Measurements from ENCODE around the gene SLC8A1.

The SLC8A1 gene

GRCh38 chr2:40364151-40364874 is 87.6 kb downstream of the SLC8A1 start:
- TF ChIP-seq CTCF (IDR thresholded peaks at IDR 0.05; ENCODE audit: low read depth, low read length, missing control alignments): no peak
- peak overlapping the region; percentile 30 for H3K4me3 ChIP-seq (replicated peaks; ENCODE audit: low read depth, low read length)
- no peak for DNase-seq (ENCODE audit: extremely low read depth, low read depth)

- no peak overlapping the region for H3K4me3 ChIP-seq (replicated peaks; ENCODE audit: low read depth, low read length)
- no peak for DNase-seq (ENCODE audit: extremely low read depth, low read depth)
- no peak for TF ChIP-seq CTCF (IDR thresholded peaks at IDR 0.05; ENCODE audit: low read depth, low read length, missing control alignments)
Measured at GRCh38 chr2:40363631-40364030, 88.3 kb downstream of the SLC8A1 start.

GRCh38 chr2:40363231-40363630 is 88.7 kb downstream of the SLC8A1 start:
- no peak for DNase-seq (ENCODE audit: extremely low read depth, low read depth)
- H3K4me3 ChIP-seq (replicated peaks; ENCODE audit: low read depth, low read length): no peak overlapping the region
- TF ChIP-seq CTCF (IDR thresholded peaks at IDR 0.05; ENCODE audit: low read depth, low read length, missing control alignments): no peak

- no peak for DNase-seq (ENCODE audit: extremely low read depth, low read depth)
- no peak overlapping the region for H3K4me3 ChIP-seq (replicated peaks; ENCODE audit: low read depth, low read length)
- TF ChIP-seq CTCF (IDR thresholded peaks at IDR 0.05; ENCODE audit: low read depth, low read length, missing control alignments): no peak
Measured at GRCh38 chr2:40361478-40361877, 90.4 kb downstream of the SLC8A1 start.

- DNase-seq (ENCODE audit: extremely low read depth, low read depth): no peak
- no peak for TF ChIP-seq CTCF (IDR thresholded peaks at IDR 0.05; ENCODE audit: low read depth, low read length, missing control alignments)
Measured at GRCh38 chr2:40360652-40361051, 91.2 kb downstream of the SLC8A1 start.

GRCh38 chr2:40359811-40360210 is 92.1 kb downstream of the SLC8A1 start:
- H3K4me3 ChIP-seq (replicated peaks; ENCODE audit: low read depth, low read length): no peak overlapping the region
- TF ChIP-seq CTCF (IDR thresholded peaks at IDR 0.05; ENCODE audit: low read depth, low read length, missing control alignments): no peak
- no peak for DNase-seq (ENCODE audit: extremely low read depth, low read depth)

More at GRCh38 chr2:40360652-40361051, 91.2 kb downstream of the SLC8A1 start:
- no peak overlapping the region for H3K4me3 ChIP-seq (replicated peaks; ENCODE audit: low read depth, low read length)

GRCh38 chr2:40358783-40359182 is 93.1 kb downstream of the SLC8A1 start:
- TF ChIP-seq CTCF (IDR thresholded peaks at IDR 0.05; ENCODE audit: low read depth, low read length, missing control alignments): no peak
- H3K4me3 ChIP-seq (replicated peaks; ENCODE audit: low read depth, low read length): no peak overlapping the region
- no peak for DNase-seq (ENCODE audit: extremely low read depth, low read depth)

Data from HFF-Myc (cell line).